GM12873 (cell line): ENCODE measurements around the gene MAD2L2.

ENCODE experiments used
- CTCF ChIP-seq: IDR thresholded peaks from 2 replicates; pipeline ENCODE4 v1.5.1; 2012; ENCODE audit warnings: low read depth, mild to moderate bottlenecking, moderate library complexity, low read length, control low read depth; ENCODE audit not compliant: insufficient read depth; ENCODE audit errors: missing control alignments

The MAD2L2 gene

DNA sequence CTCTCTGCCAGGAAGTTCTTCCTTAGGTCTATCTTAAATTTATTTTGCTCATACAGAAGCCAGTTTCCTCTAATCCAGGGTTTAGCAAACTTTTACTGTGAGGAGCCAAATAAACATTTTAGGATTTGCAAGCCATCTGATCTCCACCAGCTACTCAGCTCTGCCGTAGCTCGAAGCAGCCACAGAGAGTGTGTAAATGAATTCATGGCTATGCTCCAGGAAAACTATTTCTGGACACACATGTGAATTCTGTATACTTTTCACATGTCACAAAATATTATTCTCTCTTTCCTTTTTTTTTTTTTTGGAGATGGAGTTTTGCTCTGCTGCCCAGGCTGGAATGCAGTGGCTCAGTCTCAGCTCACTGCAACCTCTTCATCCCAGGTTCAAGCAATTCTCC, 41.6 kb upstream of the MAD2L2 start:
- no peak for TF ChIP-seq CTCF

GRCh38 chr1:11721311-11721710, 40.4 kb upstream of the MAD2L2 start:
- TF ChIP-seq CTCF, result no peak

DNA sequence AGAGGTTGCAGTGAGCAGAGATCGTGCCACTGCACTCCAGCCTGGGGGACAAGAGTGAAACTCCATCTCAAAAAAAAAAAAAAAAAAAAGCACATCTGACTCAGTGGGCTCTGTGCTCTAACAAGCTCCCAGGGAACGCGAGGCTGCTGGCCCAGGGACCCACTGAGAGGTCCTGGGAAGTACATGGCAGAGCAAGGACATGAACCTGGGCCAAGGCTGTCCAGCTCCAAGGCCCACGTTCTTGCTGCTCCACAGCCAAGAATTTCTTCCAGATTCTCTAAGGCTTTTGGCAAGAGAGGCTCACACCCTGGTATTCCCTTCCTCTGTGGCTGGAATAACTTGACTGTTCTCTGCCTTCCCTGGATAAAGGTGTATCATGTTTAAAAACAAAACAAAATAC, 39.6 kb upstream of the MAD2L2 start:
- TF ChIP-seq CTCF, result no peak

GRCh38 chr1:11720033-11720376, 39.1 kb upstream of the MAD2L2 start:
- no peak for TF ChIP-seq CTCF

DNA sequence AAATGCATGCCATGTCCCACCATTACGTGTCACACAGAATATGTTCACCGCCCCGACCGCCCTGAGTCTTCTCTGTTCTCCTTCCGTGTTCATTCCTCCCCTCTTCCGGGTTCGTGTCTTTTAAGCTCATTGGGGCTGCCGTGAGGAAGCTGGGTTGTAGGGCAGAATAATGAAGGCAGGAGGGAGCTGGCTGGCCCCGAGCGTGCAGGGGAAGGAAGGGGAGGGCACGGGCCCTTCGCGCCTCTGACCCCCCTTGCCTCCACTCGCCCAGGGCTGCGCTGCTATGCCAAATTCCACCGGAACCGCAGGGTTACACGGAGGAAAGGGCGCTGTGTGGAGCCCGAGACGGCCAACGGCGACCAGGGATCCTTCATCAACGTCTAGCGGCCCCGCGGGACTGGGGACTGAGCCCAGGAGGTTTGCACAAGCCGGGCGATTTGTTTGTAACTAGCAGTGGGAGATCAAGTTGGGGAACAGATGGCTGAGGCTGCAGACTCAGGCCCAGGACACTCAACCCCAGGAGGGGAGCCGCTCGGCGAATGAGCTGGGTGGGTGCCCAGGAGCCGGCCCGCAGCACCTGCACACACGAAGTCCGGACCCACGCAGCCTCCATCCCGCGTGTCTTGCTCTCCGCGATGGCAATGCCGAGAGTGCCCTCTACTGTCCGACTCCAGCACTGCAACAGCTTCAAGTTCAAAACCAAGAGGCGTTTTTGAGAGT, 38.5 kb upstream of the MAD2L2 start:
- TF ChIP-seq CTCF, result peak; percentile 96

GRCh38 chr1:11714831-11715575, 34.1 kb upstream of the MAD2L2 start:
- no peak for TF ChIP-seq CTCF

DNA sequence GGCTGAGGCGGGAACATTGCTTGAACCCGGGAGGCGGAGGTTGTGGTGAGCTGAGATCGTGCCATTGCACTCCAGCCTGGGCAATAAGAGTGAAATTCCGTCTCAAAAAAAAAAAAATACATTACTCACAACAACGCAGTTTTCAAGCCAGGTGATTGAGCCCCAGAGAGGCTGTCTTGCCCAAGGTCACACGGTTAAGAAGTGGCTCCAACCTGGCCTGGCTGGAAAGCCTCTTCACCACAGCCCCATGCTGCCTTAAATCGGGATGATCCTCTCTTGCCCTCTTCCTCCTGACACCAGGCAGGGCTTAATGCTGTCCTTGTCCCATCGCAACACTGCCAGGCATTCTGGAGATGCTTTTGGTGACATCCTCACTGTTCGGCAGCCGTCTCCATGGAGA, 32.1 kb upstream of the MAD2L2 start:
- no peak for TF ChIP-seq CTCF
